HG03571 (cell line): Measurements from ENCODE around the gene USP4.

Experiments
- ATAC-seq: cut with Tn5 transposase; IDR thresholded peaks from one replicate; pipeline ENCODE4 v1.9.1; 2021; ENCODE audit not compliant: unreplicated experiment

The USP4 gene

DNA sequence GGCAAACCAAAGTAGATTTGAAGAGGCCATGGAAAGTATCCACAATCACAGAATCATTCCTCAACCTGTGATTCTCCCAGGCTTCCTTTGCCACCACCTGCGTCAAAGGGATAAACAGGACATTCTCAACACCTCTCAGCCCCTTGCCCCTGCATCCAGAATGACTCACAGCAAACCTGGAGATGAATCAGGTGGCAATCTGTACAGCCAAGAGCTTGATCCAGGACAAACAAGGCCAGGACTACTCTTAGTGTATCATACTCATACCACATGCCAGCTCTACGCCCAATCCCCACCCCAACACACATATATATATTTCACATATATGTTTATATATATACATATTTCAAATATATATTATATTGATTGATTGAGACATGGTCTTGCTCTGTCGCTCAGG, 39.3 kb downstream of the USP4 start:
- ATAC-seq: no peak

DNA sequence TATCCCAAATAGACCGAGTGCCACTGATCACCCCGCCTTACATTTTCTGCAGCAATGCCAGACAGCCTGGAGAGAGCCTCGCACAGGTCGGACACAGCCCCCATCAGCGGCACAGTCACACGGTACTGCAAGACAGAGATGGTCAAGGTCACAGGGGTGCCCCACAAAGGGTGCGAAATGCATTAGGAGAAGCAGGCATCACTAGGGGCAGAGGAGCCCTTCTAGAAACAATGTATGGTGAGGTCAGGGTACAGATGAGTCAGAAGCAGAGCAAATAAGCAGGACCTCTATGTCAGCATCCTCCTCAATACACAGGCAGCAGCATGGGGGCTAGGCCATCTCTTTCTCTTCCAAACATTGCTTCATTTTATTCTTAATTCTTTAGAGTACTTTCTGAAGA, 41.3 kb downstream of the USP4 start:
- no peak for ATAC-seq

GRCh38 chr3:49296781-49297411, 43.0 kb downstream of the USP4 start:
- ATAC-seq: no peak

GRCh38 chr3:49295489-49296058, 44.3 kb downstream of the USP4 start:
- ATAC-seq: no peak

GRCh38 chr3:49294343-49294742, 45.5 kb downstream of the USP4 start:
- ATAC-seq: no peak

DNA sequence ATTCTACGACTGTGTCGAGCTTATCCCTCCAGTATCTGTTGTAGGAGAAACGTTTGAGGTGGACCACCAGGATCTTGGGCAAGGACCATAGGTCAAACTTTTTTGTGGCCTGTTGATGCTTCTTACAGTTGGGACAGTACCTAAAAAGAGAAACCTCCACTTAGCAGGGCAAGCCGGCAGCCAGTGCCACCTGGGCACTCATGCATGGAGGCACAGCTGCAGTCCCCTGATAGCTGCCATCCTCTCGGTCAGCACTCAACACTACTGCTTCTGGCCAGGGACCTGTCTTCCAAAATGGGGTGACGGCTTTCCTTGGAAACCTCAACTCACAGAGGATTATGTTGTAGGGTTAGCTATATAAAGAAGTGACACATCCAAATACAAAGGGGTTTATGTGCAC, 55.9 kb downstream of the USP4 start:
- no peak for ATAC-seq

DNA sequence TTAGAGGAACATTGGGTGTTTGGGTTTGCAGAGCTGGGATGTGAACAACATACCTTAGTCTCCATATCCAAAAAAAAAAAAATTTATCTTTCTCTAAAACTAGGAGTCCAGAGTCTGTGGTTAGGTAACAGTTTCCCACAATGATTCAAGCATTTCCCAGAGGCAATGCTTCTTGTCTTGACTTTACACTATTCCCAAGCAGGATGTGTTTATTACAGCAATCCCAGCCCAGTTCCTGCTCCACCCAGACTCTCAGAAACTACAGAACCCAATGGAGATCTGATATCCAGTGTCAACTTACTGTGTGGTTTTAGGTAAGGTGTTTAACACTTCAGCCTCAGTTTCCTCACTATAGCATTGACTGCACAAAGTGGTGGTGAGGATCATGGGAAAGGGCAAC, 60.5 kb downstream of the USP4 start:
- ATAC-seq: no peak

GRCh38 chr3:49278548-49278947, 61.3 kb downstream of the USP4 start:
- no peak for ATAC-seq

- no peak for ATAC-seq
Observed at GRCh38 chr3:49277383-49277775, 62.5 kb downstream of the USP4 start.

GRCh38 chr3:49276475-49277382, 63.1 kb downstream of the USP4 start, which contains the start of gene C3orf62:
TSS of gene C3orf62 (minus strand) at chr3:49277232. CDS start at chr3:49276872, 360 bp downstream.
- peak; percentile 59 for ATAC-seq

DNA sequence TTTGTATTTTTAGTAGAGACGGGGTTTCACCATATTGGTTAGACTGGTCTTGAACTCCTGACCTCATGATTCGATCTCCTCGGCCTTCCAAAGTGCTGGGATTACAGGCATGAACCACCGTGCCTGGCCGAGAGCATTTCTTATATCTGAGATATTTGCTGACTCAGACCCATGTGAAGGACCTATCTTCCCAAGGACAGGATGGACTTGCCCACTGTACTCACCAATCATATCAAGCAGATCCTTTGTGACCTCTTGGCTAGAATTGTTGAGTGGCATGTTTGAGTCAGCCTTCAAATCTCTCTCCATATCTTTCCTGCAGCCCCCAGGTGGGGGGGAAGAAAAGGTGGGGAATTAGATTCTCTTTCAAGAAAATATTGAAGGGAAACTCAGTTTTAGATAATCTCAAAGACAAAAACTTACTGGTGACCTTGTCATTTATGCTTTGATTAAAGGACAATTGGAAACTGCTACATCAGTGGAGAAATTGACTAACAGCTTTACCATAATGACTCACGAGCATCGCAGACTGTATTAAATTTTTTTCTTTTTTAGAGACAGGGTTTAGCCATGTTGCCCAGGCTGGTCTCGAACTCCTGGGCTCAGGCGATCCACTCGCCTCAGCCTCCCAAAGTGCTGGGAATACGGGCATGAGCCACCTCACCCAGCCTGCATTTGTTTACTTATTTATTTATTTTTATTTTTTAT, 65.9 kb downstream of the USP4 start:
- no peak for ATAC-seq

DNA sequence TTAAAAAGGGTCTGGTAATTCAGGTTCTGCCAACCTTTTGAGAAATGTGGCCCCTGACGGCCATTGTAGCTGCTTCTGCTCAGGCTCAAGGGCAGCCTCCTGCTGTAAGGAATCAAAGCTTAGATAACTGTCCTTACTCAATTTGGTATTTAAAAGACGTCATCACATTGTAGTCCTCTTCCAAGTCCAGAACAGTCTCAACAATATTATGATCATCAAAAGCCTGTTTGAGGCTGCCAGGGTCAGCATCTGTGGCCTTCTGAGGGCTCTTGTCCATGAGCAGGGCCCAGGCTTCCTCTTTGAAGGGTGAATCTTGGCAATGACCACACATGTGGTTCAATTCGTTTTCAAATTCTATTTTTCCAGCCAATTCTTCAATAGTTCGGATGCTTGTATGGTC, 68.8 kb downstream of the USP4 start:
- no peak for ATAC-seq

DNA sequence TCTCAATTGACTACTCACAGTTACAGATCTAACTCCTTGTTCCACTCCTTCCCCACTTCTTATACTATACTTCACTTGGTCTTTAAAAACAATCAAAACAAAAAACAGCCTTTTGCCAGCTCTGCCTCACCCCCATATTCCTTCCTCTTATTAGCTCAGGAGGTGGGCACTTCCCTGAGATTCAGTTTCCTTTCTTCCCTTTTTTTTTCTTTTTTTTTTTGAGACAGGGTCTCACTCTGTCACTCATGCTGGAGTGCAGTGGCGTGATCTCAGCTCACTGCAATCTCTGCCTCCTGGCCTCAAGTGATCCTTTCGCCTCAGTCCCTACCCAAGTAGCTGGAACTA, 69.7 kb downstream of the USP4 start:
- ATAC-seq: no peak

DNA sequence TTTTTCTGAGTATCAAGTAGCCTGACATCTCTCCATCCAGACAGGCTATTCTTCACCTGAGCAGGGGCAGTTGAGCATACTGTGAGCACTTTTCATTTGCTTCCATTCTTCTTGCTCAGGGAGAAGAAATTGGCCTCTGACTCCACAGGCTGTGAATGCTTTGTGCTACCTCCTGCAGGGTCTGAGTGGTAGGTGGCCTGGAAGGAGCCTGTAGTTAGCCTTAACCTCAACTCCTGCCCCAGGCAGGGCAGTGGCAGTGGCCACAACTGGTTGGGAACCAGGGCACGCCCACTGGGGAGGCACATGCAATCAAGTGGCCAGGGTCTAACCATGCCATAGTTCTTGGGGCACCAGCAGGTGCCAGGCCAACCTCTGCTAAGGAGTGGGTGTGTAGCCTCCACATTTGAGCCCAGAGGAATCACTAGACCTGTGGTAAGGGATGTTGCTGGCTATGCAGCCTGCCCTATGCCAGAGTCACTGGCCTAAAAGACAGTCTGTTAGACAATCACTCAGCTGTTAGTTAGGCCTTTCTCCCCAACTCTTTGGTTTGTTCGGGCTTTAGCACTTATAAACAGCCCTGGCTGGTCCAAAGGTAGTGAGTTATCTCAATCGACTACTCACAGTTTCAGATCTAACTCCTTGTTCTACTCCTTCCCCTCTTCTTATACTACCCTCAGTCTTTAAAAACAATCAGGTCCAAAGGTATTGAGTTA, 70.3 kb downstream of the USP4 start:
- no peak for ATAC-seq

DNA sequence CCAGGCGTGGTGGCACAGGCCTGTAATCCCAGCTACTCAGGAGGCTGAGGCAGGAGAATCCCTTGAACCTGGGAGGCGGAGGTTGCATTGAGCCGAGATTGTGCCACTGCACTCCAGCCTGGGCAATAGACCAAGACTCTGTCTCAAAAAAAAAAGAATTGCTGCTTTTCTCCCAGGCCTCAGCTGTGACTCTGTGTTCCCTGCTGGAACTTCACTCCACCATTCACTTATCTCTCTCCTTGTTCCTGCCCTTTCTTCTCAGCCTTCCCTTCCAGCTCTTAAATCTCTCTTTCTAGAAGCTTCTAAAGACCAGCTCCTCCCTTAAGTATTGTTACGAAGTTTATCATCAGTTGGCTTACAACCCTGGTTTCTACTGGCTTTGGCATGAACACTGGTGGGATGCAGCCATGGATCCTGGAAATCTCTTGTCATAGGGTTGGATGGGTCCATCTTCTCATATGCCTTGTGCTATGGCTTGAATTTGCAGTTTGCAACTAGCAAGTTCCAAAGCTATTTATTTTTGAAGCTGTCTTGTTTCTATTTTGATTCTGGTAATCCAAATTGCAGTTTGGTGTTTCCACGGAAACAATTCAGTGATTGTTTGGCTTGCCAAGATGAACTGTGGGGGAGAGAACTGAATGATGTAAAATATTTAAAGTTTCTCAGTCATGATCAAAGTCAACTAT, 73.3 kb downstream of the USP4 start:
- no peak for ATAC-seq

- ATAC-seq: no peak
Observed at GRCh38 chr3:49265661-49266386, 74.0 kb downstream of the USP4 start.

DNA sequence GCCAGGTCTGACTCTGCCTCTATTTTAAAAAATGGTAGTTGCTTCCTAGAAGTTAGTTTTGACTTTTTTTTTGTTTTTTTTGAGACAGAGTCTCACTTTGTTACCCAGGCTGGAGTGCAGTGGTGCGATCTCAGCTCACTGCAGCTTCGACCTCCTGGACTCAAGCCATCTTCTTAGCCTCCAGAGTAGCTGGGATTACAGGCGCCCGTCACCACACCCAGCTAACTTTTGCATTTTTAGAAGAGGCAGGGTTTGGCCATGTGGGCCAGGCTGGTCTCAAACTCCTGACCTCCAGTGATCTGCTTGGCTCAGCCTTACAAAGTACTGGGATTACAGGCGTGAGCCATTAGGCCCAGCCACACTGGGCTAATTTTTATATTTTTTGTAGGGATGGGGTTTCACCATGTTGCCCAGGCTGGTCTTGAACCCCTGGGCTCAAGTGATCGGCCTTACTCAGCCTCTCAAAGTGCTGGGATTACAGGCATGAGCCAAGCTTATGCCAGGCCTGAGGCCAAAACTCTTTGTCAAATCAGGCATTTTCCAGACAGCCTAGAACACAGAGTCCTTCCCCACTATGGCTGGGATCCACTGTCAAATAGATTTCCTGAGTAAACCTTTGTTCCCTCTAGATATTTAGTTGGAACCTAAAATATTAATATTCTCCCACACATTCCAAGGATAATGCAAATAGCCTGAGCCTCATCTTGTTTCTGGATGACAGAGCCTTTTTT, 76.5 kb downstream of the USP4 start:
- no peak for ATAC-seq

DNA sequence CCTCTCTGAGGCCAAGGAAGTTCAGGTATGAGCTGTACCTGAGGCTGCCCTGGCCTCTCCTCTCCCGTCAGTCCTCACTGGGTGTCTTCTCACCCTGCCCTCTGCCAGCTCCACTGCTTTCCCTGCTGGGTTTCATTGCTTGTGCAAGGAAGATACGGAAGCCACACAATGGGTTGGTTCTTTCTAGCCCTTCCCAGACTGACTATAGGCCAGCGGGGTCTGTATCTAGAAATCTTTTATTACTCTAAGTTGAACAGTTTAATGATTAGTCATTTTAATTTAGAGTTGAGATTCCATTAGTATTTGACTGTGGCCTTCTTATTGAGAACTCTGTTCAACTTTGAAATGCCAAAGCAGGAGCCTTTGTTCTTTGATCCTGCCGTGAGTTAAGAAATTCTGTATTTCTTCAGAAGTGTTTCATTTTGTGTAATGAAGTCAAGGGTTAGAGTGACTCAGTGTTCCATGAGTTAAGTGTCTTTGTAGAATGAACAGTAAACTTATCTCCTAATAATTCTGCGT, 79.0 kb downstream of the USP4 start:
- ATAC-seq: no peak

GRCh38 chr3:49257187-49257586, 82.7 kb downstream of the USP4 start:
- ATAC-seq: no peak
